Adrenal gland (tissue), 5 donors: ENCODE measurements around the gene KIAA1671.

Experiments used
- POLR2A ChIP-seq, 2 donors: fragments of 450-650 bp; IDR thresholded peaks; one replicate each; pipeline ENCODE4 v1.6.1; 2017; ENCODE audit warnings: antibody characterized with exemption in 2 of 2, mild to moderate bottlenecking in 2 of 2, moderate library complexity in 1 of 2
- TF ChIP-seq, protein P1 (sequence below), 6 experiments: fragments of 450-650 bp in 4 of 6; fragments of 200-600 bp in 2 of 6; sonication (generic) in 1 of 6; IDR thresholded peaks; 1 replicate in 5 of 6; 2 replicates in 1 of 6; pipeline versions ENCODE4 v1.5.1 to v1.8.0; 2016 to 2021; ENCODE audit warnings: antibody characterized with exemption in 6 of 6, mild to moderate bottlenecking in 2 of 6, moderate library complexity in 1 of 6
- donor health status: DM: no; HTN: no; CAD: no.

GRCh38 chr22:24928322-24928721, 24.2 kb upstream of the KIAA1671 start:
- TF ChIP-seq, protein P1, sequence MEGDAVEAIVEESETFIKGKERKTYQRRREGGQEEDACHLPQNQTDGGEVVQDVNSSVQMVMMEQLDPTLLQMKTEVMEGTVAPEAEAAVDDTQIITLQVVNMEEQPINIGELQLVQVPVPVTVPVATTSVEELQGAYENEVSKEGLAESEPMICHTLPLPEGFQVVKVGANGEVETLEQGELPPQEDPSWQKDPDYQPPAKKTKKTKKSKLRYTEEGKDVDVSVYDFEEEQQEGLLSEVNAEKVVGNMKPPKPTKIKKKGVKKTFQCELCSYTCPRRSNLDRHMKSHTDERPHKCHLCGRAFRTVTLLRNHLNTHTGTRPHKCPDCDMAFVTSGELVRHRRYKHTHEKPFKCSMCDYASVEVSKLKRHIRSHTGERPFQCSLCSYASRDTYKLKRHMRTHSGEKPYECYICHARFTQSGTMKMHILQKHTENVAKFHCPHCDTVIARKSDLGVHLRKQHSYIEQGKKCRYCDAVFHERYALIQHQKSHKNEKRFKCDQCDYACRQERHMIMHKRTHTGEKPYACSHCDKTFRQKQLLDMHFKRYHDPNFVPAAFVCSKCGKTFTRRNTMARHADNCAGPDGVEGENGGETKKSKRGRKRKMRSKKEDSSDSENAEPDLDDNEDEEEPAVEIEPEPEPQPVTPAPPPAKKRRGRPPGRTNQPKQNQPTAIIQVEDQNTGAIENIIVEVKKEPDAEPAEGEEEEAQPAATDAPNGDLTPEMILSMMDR (IDR thresholded peaks at IDR 0.05): no peak
- TF ChIP-seq POLR2A (IDR thresholded peaks at IDR 0.05): no peak
